HG02852 (cell line): ENCODE data around the gene UBE2R2.
"Not testable (repeated sequence)": the region's sequence is repeated elsewhere in the genome, so short reads cannot be mapped to it uniquely, and the experiment has no call there.

ENCODE experiments used
- ATAC-seq: cut with Tn5 transposase; IDR thresholded peaks from one replicate; pipeline ENCODE4 v1.9.1; 2021; ENCODE audit warnings: mild to moderate bottlenecking, moderate library complexity; ENCODE audit not compliant: unreplicated experiment

The UBE2R2 gene

DNA sequence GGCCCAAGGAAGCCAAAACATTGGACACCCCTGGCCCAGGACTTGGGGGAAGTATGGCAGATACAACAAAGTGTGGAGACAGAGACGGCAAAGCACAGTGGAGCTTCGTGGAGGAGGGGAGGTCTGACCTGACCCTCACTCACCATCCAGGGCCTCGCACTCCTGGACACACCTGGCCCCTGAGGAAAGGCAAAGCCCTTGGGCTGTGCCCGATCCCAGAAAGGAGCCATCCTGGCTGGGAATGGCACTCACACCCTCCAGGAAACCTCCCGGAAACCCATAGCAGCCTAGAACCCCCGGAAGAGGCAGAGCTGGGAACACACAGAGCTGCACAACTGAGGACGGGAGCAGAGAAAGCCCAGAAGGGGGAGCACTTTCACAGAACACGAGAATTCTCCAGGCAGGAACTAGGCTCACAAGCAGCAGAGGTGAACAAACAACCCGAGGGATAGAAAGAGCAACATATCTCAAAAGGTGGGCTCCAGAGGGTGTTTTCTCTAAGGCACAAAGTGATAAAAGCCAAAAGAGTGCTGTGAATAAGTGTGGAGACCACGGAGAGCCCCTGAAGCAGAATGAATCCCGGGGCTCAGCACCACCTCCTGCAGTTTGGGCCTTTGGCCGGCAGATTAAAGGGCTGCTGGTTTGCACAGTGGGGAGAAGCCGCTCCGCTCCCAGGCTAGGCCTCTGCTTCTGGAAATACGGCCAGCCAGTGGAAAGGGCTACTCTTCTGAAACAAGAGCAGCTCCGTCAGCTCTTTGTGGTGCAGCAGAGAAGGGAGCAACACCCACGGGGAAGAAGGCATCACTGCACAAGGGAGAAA is 108.2 kb downstream of the UBE2R2 start:
- no peak for ATAC-seq

GRCh38 chr9:33926746-33927485 is 110.0 kb downstream of the UBE2R2 start:
- no peak for ATAC-seq

- no peak for ATAC-seq
These were observed 110.7 kb downstream of the UBE2R2 start for GRCh38 chr9:33927694-33928093.

DNA sequence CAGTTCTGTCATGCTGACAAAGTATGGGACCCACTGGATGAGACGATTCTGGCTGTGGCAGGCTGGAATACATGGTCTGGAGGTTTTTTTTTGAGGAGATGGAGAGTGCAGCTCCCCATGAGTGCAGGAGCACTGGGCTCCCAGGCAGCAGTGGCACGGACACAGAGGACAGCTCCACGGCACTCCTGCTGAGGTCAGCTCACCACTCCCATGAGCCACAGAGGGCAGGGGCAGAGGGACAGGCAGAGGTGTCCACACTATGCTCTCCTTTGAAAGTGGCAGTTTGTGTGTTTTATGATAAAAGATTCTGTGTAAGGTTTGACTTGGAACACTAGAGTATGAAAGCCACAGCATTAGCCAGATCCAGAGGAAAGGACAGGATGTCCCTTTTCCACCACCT is 114.4 kb downstream of the UBE2R2 start:
- no peak for ATAC-seq

DNA sequence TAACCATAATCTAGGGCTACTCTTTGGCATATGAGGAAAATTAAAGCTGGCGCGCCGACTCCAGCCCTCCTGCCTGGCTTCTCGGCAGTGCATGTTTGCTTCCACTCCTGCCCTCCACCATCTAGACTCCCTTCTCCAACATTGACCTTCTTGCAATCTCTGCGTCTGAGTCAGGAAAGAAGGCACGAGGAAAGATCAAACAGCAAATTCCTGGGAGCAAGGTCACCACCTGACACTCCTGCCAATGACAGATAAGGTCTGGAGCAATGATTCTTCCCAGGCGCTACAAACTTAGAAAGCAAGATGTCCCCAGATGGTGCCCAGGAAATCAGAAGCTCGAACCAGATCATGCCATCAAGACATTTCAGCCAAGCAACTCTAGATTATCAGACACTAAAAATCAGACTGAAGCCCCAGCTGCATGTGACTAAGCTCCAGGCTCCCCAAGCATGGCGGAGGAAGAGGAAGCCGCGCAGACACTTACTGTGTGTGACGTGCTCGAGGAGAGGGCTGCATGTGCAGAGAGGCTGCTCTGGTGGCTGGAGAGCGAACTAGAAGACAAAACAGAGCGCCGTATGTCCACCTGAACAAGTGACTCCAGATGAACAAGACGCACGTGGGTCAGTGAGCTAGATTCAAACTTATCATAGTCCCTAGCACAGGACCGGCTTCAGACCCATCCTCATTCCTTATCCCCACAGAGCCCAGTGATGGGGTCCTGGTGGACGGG is 115.3 kb downstream of the UBE2R2 start:
- ATAC-seq = no peak

GRCh38 chr9:33934188-33934878 is 117.4 kb downstream of the UBE2R2 start:
- no peak for ATAC-seq

GRCh38 chr9:33939924-33940874 is 123.2 kb downstream of the UBE2R2 start:
- no peak for ATAC-seq

DNA sequence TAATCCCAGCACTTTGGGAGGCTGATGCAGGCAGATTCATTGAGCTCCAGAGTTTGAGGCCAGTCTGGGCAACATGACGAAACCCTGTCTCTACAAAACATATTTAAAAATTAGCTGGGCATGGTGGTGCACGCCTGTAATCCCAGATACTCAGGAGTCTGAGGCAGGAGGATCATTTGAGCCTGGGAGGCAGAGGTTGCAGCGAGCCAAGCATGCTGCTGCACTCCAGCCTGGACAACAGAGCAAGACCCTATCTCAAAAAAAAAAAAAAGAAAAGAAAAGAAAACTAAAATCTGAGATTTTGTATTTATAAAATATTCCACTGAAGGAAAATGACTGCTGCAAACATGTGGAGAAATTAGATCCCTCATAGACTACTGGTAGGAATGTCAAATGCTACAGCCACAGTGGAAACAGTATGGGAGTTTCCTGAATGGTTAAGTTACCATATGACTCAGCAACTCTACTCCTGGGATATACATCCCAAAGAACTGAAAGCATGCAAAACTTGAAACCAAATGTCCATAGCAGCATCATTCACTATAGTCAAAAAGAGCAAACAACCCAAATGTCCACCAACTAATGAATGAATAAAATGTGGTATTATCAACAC is 125.6 kb downstream of the UBE2R2 start:
- no peak for ATAC-seq

DNA sequence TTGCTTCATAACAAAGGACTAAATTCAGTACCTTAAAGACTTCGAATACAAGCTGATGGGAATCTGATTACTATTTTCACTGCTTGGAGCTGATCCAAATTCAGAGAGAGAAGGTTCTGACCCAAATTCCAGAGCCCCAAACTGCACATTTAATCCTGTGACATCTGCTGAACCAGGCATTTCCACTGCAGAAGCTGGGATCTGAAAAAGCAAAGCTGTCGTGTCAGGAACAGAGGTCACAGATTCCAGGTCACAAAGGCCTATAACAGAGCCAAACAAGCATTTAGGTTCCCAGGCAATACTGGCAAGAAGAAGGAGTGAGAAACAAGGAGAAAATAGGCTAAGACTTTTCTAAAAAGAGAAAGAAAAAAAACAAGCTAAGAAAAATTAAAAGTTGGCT is 126.4 kb downstream of the UBE2R2 start:
- ATAC-seq = no peak

DNA sequence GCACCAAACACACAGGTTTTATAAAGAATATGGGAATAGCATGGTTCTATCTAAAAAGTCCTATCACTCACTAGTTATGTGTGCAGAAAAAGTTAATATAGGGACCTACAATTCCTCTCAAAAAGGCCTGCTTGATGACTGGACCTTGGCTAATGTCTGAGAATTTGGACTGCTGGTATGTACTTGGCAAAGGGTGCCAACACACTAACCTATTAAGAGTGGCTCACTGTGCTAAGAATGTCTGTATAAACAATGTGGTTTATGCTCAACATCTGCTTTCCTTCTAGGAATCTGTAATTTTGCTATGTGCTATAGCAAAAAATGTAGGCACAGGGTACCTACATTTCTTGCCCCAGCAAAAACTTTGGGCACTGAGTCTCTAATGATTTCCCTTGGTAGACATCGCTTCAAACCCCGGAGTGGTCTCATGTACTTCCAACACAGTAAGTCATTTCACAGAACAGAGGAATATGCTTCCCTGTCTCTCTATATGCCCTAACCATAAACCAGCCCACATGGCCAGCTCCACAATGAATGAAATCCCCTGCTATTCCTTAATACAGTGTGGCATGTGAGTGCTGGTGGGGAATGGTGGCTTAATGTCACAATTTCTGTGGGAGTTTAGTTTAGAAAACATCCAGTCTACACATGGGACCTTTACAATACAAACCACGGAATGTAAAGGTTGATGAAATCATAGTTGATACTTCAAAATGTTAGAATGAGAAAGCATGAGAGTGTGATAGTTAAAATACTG is 130.0 kb downstream of the UBE2R2 start:
- no peak for ATAC-seq

GRCh38 chr9:33950371-33950770 is 133.4 kb downstream of the UBE2R2 start:
- ATAC-seq = no peak

- no peak for ATAC-seq
These were observed 135.1 kb downstream of the UBE2R2 start for GRCh38 chr9:33952066-33952465.

DNA sequence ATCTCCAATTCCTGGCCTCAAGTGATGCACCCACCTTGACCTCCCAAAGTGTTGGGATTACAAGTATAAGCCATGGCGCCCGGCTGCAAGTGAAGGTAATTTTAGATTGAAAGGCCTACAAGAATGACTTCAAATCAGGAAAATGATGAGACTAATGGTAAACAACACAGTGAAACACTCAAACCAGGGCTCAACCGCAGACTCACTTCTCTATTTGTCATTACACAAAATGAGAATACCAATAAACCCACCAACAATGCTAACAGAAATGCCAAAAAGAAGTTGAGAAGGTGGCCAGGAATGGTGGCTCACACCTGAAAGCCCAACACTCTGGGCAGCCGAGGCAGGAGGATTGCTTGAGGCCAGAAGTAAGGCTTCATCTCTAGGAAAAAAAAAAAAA is 139.6 kb downstream of the UBE2R2 start:
- ATAC-seq = no peak

DNA sequence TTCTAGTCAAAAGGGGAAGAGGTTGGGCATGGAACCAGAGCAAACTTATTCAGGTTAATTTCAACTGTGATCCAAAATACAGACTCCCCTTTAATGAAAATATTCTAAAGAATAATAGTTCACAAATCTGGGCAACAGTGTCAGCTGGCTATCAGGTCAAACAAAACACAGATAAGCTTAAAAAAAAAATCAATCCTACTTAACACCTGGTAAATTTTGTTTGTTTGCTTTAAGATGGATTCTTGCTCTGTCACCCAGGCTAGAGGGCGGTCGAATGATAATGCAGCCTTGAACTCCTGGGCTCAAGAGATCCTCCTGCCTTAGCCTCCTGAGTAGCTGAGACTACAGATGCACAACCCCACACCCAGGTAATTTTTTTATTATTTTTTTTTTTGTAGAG is 142.8 kb downstream of the UBE2R2 start:
- ATAC-seq = no peak

DNA sequence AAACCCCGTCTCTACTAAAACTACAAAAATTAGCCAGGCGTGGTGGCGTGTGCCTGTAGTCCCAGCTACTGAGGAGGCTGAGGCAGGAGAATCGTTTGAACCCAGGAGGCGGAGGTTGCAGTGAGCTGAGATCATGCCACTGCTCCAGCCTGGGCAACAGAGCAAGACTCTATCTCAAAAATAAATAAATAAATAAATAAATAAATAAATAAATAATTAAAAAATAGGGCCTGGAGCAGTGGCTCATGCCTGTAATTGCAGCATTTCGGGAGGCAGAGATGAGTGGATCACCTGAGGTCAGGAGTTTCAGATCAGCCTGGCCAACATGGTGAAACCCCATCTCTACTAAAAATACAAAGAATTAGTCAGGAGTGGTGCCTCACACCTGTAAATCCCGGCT is 145.5 kb downstream of the UBE2R2 start:
- ATAC-seq = not testable (repeated sequence)

- ATAC-seq = no peak
These were observed 147.3 kb downstream of the UBE2R2 start for GRCh38 chr9:33964086-33964768.
